HL-60 (cell line): Measurements from ENCODE around the gene KCNMA1.

ENCODE experiments used
- CTCF ChIP-seq: IDR thresholded peaks from one replicate; pipeline ENCODE4 v1.5.1; 2011; ENCODE audit warnings: low read length, control low read depth, inconsistent platforms; ENCODE audit not compliant: insufficient read depth
- POLR2AphosphoS5 ChIP-seq: IDR thresholded peaks from 2 replicates; pipeline ENCODE4 v1.6.1; 2012; ENCODE audit warnings: low read depth

GRCh38 chr10:77472146-77472545 lies 165.5 kb downstream of the KCNMA1 start:
- TF ChIP-seq CTCF (no peak), POLR2AphosphoS5 (no peak)
